Ovary (tissue), 9 donors: Measurements from ENCODE around the gene OR6M1. TPM values are rescaled to one million over a fixed set of nuclear protein-coding genes. Genes with fewer than 3 reads are reported as not detected.

Experiments used
- DNase-seq, 5 donors: peaks; one replicate each; pipeline ENCODE4 v3.0.0-alpha.2; 2019 to 2020
- H3K27ac ChIP-seq, 2 donors: fragments of 200-600 bp; one replicate each; pipeline versions ENCODE4 v1.5.1 to v1.8.0; 2019 to 2022
- H3K27me3 ChIP-seq: fragments of 200-600 bp; one replicate; pipeline ENCODE4 v1.8.0; 2022
- H3K36me3 ChIP-seq: fragments of 200-600 bp; sonication (generic); one replicate; pipeline ENCODE4 v1.5.1; 2019
- H3K4me1 ChIP-seq: one replicate; pipeline ENCODE4 v1.8.1; 2013; ENCODE audit warnings: mild to moderate bottlenecking, moderate library complexity; ENCODE audit not compliant: insufficient read depth
- H3K4me3 ChIP-seq: fragments of 200-600 bp; sonication (generic); one replicate; pipeline ENCODE4 v1.5.1; 2017
- H3K9me3 ChIP-seq, 2 donors: fragments of 200-600 bp in 1 of 2; sonication (generic) in 1 of 2; one replicate each; pipeline versions ENCODE4 v1.5.1 to v1.8.1; 2013 to 2019; ENCODE audit warnings: mild to moderate bottlenecking in 1 of 2, moderate library complexity in 1 of 2
- CTCF ChIP-seq, 3 donors: fragments of 450-650 bp in 2 of 3; fragments of 200-600 bp in 1 of 3; IDR thresholded peaks; one replicate each; pipeline versions ENCODE4 v1.5.1 to v1.8.0; 2016 to 2022; ENCODE audit warnings: antibody characterized with exemption in 3 of 3, mild to moderate bottlenecking in 1 of 3
- EP300 ChIP-seq: sonication (generic); formaldehyde crosslinking; IDR thresholded peaks from one replicate; pipeline ENCODE4 v1.6.1; 2017; ENCODE audit warnings: antibody characterized with exemption
- POLR2A ChIP-seq: fragments of 450-650 bp; IDR thresholded peaks from one replicate; pipeline ENCODE4 v1.6.1; 2017; ENCODE audit warnings: antibody characterized with exemption, mild to moderate bottlenecking, moderate library complexity
- WGBS, 3 donors: extraction: QIAGEN DNeasy Blood & Tissue Kit in 1 of 3; methylation state at CpG; one replicate each; pipeline versions ENCODE4 v1.1.5 to v1.1.7; 2013 to 2017; 5-methylcytosine and 5-hydroxymethylcytosine counted together
- intact Hi-C, 4 donors: fragments of 100-400 bp; cut with DNase I; formaldehyde crosslinking; loops; one replicate each; pipeline versions ENCODE4 v1.11.0 to v1.15.1; 2022 to 2023
- polyA plus RNA-seq, 2 donors: library from polyadenylated mRNA; stranded (reverse); fragments of 200-250 nt in 1 of 2; fragments of 350-450 nt in 1 of 2; fragmentation: Illumina TruSeq in 1 of 2; extraction: RNeasy Lipid Tissue Mini Kit (QIAGEN cat#74804) in 1 of 2; gene quantifications; one replicate each; pipeline ENCODE4 v1.2.3, GENCODE V29; 2013 to 2014
- total RNA-seq, 7 donors: library from RNA; depleted of rRNA in 2 of 7; stranded (reverse); fragments of >200 nt in 2 of 7; fragmentation: NEBNext Ultra II Directional in 3 of 7; extraction: Animal tissue kit (Norgen Biotek cat#: 25700) in 3 of 7; gene quantifications; one replicate each; pipeline versions ENCODE4 v1.1.0 to v1.2.4, GENCODE V29; 2016 to 2023
- donor health status: DM: no; HTN: no; CAD: no; lungs with moderate emphysema.
- donor health status: DM: no; HTN: no; CAD: no.
- donor health status: Bipolar disorder and iron deficiency.
- donor health status: DM: yes; HTN: yes; CAD: no.
- donor health status: DM: no; HTN: no; CAD: no.
- donor health status: DM: yes; HTN: yes; CAD: no.

Gene OR6M1
- total and polyA plus RNA-seq, 9 donors, result not detected

- no peaks in the 10 kb centered on the region for H3K9me3 ChIP-seq
- no peak for TF ChIP-seq POLR2A
- no peak for TF ChIP-seq EP300
- no peak for TF ChIP-seq CTCF (IDR thresholded peaks at IDR 0.05)
These were observed 6.7 kb downstream of the OR6M1 start for GRCh38 chr11:123799438-123799837.

GRCh38 chr11:123798513-123799252, 7.5 kb downstream of the OR6M1 start:
- Histone ChIP-seq H3K27me3 (no peaks in the 10 kb centered on the region), H3K4me1 (no peaks in the 10 kb centered on the region), H3K27ac (no peak overlapping the region), H3K9me3 (no peaks in the 10 kb centered on the region), H3K36me3 (no peaks in the 10 kb centered on the region), H3K4me3 (no peak overlapping the region)
- TF ChIP-seq EP300 (no peak), POLR2A (no peak), CTCF (IDR thresholded peaks at IDR 0.05) (no peak)
- intact Hi-C loops, result no loop called here
- DNase-seq, result no peak
- WGBS, 3 donors, result 65 to 82% (median 69%) methylated on average over 5 of the region's 5 CpGs

More at GRCh38 chr11:123799438-123799837, 6.7 kb downstream of the OR6M1 start:
- intact Hi-C loops, result no loop called here
- Histone ChIP-seq H3K4me1 (no peaks in the 10 kb centered on the region), H3K36me3 (no peaks in the 10 kb centered on the region), H3K27me3 (no peaks in the 10 kb centered on the region), H3K27ac (no peak overlapping the region), H3K4me3 (no peak overlapping the region)
- DNase-seq, result no peak
- 84 to 91% (median 87%) methylated on average over 4 of the region's 4 CpGs for WGBS, 3 donors

- TF ChIP-seq EP300, result no peak
- TF ChIP-seq POLR2A, result no peak
- TF ChIP-seq CTCF (IDR thresholded peaks at IDR 0.05), result no peak
- Histone ChIP-seq H3K27me3 (no peaks in the 10 kb centered on the region), H3K4me1 (no peaks in the 10 kb centered on the region), H3K9me3 (no peaks in the 10 kb centered on the region), H3K27ac (no peak overlapping the region), H3K36me3 (no peaks in the 10 kb centered on the region), H3K4me3 (no peak overlapping the region)
- WGBS, 3 donors, result 44 to 54% (median 51%) methylated on average over 4 of the region's 4 CpGs
- intact Hi-C loops, result no loop called here
- no peak for DNase-seq
These were observed 8.1 kb downstream of the OR6M1 start for GRCh38 chr11:123798079-123798478.

- Histone ChIP-seq H3K27me3 (no peaks in the 10 kb centered on the region), H3K4me3 (no peak overlapping the region), H3K36me3 (no peaks in the 10 kb centered on the region), H3K9me3 (no peaks in the 10 kb centered on the region), H3K4me1 (no peaks in the 10 kb centered on the region), H3K27ac (no peak overlapping the region)
- intact Hi-C loops, result no loop called here
- DNase-seq, result no peak
- TF ChIP-seq EP300, result no peak
- no peak for TF ChIP-seq CTCF (IDR thresholded peaks at IDR 0.05)
- TF ChIP-seq POLR2A, result no peak
- WGBS, 3 donors, result 32 to 40% (median 33%) methylated on average over 10 of the region's 10 CpGs
These were observed 8.6 kb downstream of the OR6M1 start for GRCh38 chr11:123797541-123797940.
